H1 (cell line): ENCODE data around the gene TMEM82. TPM values are rescaled to one million over a fixed set of nuclear protein-coding genes. Genes with fewer than 3 reads are reported as not detected.

Experiments used
- CTCF ChIA-PET: fragments of 300-600 bp; sonication (Branson Sonifier 250); formaldehyde crosslinking; loops from one replicate; lab custom pipeline; 2021; ENCODE audit not compliant: partially characterized antibody; lab: Charles Lee
- POLR2A ChIA-PET: fragments of 300-600 bp; sonication (Branson Sonifier 250); formaldehyde crosslinking; loops from one replicate; lab custom pipeline; 2021; ENCODE audit warnings: inconsistent platforms; ENCODE audit not compliant: partially characterized antibody; lab: Charles Lee
- DNase-seq, 2 experiments: peaks; one replicate each; pipeline versions ENCODE4 v3.0.0 to v3.0.0-alpha.2; 2010 to 2022; ENCODE audit warnings: low spot score in 2 of 2, low read depth in 1 of 2, mixed read lengths in 1 of 2
- FAIRE-seq: peaks from 2 replicates; lab custom pipeline; 2011; peaks lifted over from hg19 to GRCh38; lab: Jason Lieb, UNC
- H2AFZ ChIP-seq: 2 replicates; pipeline ENCODE4 v1.8.1; 2012; ENCODE audit warnings: low read length, inconsistent platforms
- H2AK5ac ChIP-seq: 2 replicates; pipeline ENCODE4 v1.6.1; 2013; ENCODE audit warnings: low read depth, low read length
- H2BK120ac ChIP-seq: replicated peaks from 2 replicates; pipeline ENCODE3; 2013; ENCODE audit warnings: low read depth, low read length, inconsistent platforms
- H2BK12ac ChIP-seq: 2 replicates; pipeline ENCODE4 v1.6.1; 2013; ENCODE audit warnings: low read depth, low read length
- H2BK15ac ChIP-seq: 2 replicates; pipeline ENCODE4 v1.6.1; 2013; ENCODE audit warnings: low read length
- H2BK20ac ChIP-seq: 2 replicates; pipeline ENCODE4 v1.6.1; 2013; ENCODE audit warnings: low read length
- H2BK5ac ChIP-seq: 2 replicates; pipeline ENCODE4 v1.6.1; 2013; ENCODE audit warnings: low read depth, low read length
- H3K14ac ChIP-seq: 2 replicates; pipeline ENCODE4 v1.6.1; 2013; ENCODE audit warnings: inconsistent platforms; ENCODE audit not compliant: insufficient read length
- H3K18ac ChIP-seq: 2 replicates; pipeline ENCODE4 v1.6.1; 2013; ENCODE audit warnings: low read length; ENCODE audit errors: extremely low read depth
- H3K23ac ChIP-seq: 2 replicates; pipeline ENCODE4 v1.6.1; 2013; ENCODE audit warnings: inconsistent platforms; ENCODE audit not compliant: insufficient read length
- H3K23me2 ChIP-seq: 2 replicates; pipeline ENCODE4 v1.6.1; 2013; ENCODE audit warnings: low read depth, low read length
- H3K27ac ChIP-seq: 2 replicates; pipeline ENCODE4 v1.6.1; 2011; ENCODE audit warnings: low read depth, low read length, inconsistent platforms
- H3K27me3 ChIP-seq, 4 experiments: replicated peaks in 1 of 4; 1 replicate in 1 of 4; 2 replicates in 3 of 4; pipeline versions ENCODE4 v1.6.1 to v1.8.1; 2011 to 2013; ENCODE audit warnings: low read length in 3 of 4, mild to moderate bottlenecking in 3 of 4, inconsistent platforms in 2 of 4, mixed read lengths in 2 of 4, moderate library complexity in 1 of 4; ENCODE audit not compliant: control insufficient read depth in 3 of 4, insufficient read depth in 3 of 4; ENCODE audit errors: extremely low read depth in 1 of 4
- H3K36me3 ChIP-seq, 4 experiments: 2 replicates each; pipeline versions ENCODE4 v1.6.1 to v1.8.1; 2011 to 2013; ENCODE audit warnings: mild to moderate bottlenecking in 4 of 4, low read length in 3 of 4, moderate library complexity in 2 of 4, control low read depth in 1 of 4, inconsistent platforms in 1 of 4; ENCODE audit not compliant: insufficient read depth in 4 of 4, control insufficient read depth in 2 of 4
- H3K4ac ChIP-seq: replicated peaks from 2 replicates; pipeline ENCODE3; 2013; ENCODE audit warnings: low read length, low read depth, mixed read lengths, inconsistent platforms; ENCODE audit not compliant: insufficient read length
- H3K4me1 ChIP-seq, 4 experiments: replicated peaks in 1 of 4; 1 replicate in 1 of 4; 2 replicates in 3 of 4; pipeline versions ENCODE4 v1.6.1 to v1.8.1; 2011 to 2013; ENCODE audit warnings: low read length in 3 of 4, inconsistent platforms in 2 of 4, mixed read lengths in 1 of 4; ENCODE audit not compliant: insufficient read depth in 4 of 4, control insufficient read depth in 3 of 4
- H3K4me2 ChIP-seq, 2 experiments: 2 replicates each; pipeline versions ENCODE4 v1.6.1 to v1.8.1; 2011 to 2013; ENCODE audit warnings: low read depth in 2 of 2, low read length in 2 of 2, control low read depth in 1 of 2, inconsistent platforms in 1 of 2, mild to moderate bottlenecking in 1 of 2; ENCODE audit not compliant: insufficient read depth in 1 of 2
- H3K4me3 ChIP-seq, 4 experiments: fragments of 200-600, 300-600 bp in 1 of 4; sonication (generic), shearing (Covaris generic), sonication (Bioruptor Twin) in 1 of 4; 2 replicates each; pipeline versions ENCODE4 v1.5.1 to v1.8.1; 2011 to 2016; ENCODE audit warnings: low read length in 4 of 4, low read depth in 3 of 4, control low read depth in 2 of 4, inconsistent platforms in 2 of 4, mild to moderate bottlenecking in 2 of 4, mixed read lengths in 1 of 4, moderate library complexity in 1 of 4; ENCODE audit not compliant: insufficient read depth in 2 of 4; ENCODE audit errors: extremely low read depth in 1 of 4
- H3K56ac ChIP-seq: replicated peaks from 2 replicates; pipeline ENCODE3; 2013; ENCODE audit warnings: low read depth, mild to moderate bottlenecking, mixed read lengths, low read length, inconsistent platforms; ENCODE audit not compliant: insufficient read length
- H3K79me1 ChIP-seq: 2 replicates; pipeline ENCODE4 v1.6.1; 2013; ENCODE audit warnings: low read depth, low read length, control low read depth
- H3K79me2 ChIP-seq, 2 experiments: 2 replicates each; pipeline versions ENCODE4 v1.6.1 to v1.8.1; 2012 to 2013; ENCODE audit warnings: low read length in 2 of 2, mild to moderate bottlenecking in 2 of 2, inconsistent platforms in 1 of 2; ENCODE audit not compliant: insufficient read depth in 2 of 2, control insufficient read depth in 1 of 2
- H3K9ac ChIP-seq, 4 experiments: replicated peaks in 1 of 4; 1 replicate in 1 of 4; 2 replicates in 3 of 4; pipeline versions ENCODE4 v1.6.1 to v1.8.1; 2011 to 2013; ENCODE audit warnings: low read depth in 3 of 4, low read length in 3 of 4, control low read depth in 2 of 4, mild to moderate bottlenecking in 2 of 4, moderate library complexity in 2 of 4, inconsistent platforms in 1 of 4; ENCODE audit errors: extremely low read depth in 1 of 4
- H3K9me3 ChIP-seq, 2 experiments: 2 replicates each; pipeline versions ENCODE4 v1.6.1 to v1.8.1; 2012 to 2013; ENCODE audit warnings: mild to moderate bottlenecking in 2 of 2, moderate library complexity in 2 of 2, control low read depth in 1 of 2, inconsistent platforms in 1 of 2, low read depth in 1 of 2, low read length in 1 of 2, mixed read lengths in 1 of 2; ENCODE audit not compliant: insufficient read depth in 2 of 2
- H4K20me1 ChIP-seq, 2 experiments: replicated peaks in 1 of 2; 2 replicates each; pipeline versions ENCODE3 to v1.8.1; 2011 to 2013; ENCODE audit warnings: inconsistent platforms in 2 of 2, low read length in 2 of 2, mild to moderate bottlenecking in 1 of 2; ENCODE audit not compliant: insufficient read depth in 2 of 2, control insufficient read depth in 1 of 2
- H4K5ac ChIP-seq: 2 replicates; pipeline ENCODE4 v1.6.1; 2013; ENCODE audit warnings: low read length, low read depth, mixed read lengths, inconsistent platforms; ENCODE audit not compliant: insufficient read length
- H4K8ac ChIP-seq: 2 replicates; pipeline ENCODE4 v1.8.0; 2013; ENCODE audit warnings: mild to moderate bottlenecking, moderate library complexity, low read length, inconsistent platforms; ENCODE audit not compliant: insufficient read depth; ENCODE audit errors: extremely low read depth
- H4K91ac ChIP-seq: replicated peaks from 2 replicates; pipeline ENCODE3; 2013; ENCODE audit warnings: low read length, mixed read lengths, inconsistent platforms; ENCODE audit not compliant: insufficient read length
- BCL11A ChIP-seq, 2 experiments: IDR thresholded peaks; one replicate each; pipeline ENCODE4 v1.6.1; 2011; ENCODE audit warnings: low read depth in 2 of 2, low read length in 2 of 2, mild to moderate bottlenecking in 2 of 2
- CREB1 ChIP-seq: IDR thresholded peaks from 2 replicates; pipeline ENCODE4 v1.6.1; 2012; ENCODE audit warnings: inconsistent platforms
- EP300 ChIP-seq, 2 experiments: IDR thresholded peaks; 1 replicate in 1 of 2; 2 replicates in 1 of 2; pipeline ENCODE4 v1.6.1; 2011 to 2012; ENCODE audit warnings: low read depth in 2 of 2, low read length in 2 of 2, mild to moderate bottlenecking in 2 of 2, borderline replicate concordance in 1 of 2, inconsistent platforms in 1 of 2, moderate library complexity in 1 of 2
- GTF2F1 ChIP-seq: IDR thresholded peaks from 2 replicates; pipeline ENCODE4 v1.6.1; 2012; ENCODE audit warnings: low read depth, low read length, improper control_type of control experiment, borderline replicate concordance
- KDM1A ChIP-seq: fragments of 200-600, 300-600 bp; sonication (generic); IDR thresholded peaks from 2 replicates; pipeline ENCODE4 v1.7.1; 2016; ENCODE audit warnings: mild to moderate bottlenecking, low read length, borderline replicate concordance
- NANOG ChIP-seq: IDR thresholded peaks from 2 replicates; pipeline ENCODE4 v1.6.1; 2011; ENCODE audit warnings: low read length, low read depth, mild to moderate bottlenecking, inconsistent platforms; ENCODE audit not compliant: insufficient read depth, poor library complexity, severe bottlenecking
- POU5F1 ChIP-seq: IDR thresholded peaks from 2 replicates; pipeline ENCODE4 v1.6.1; 2011; ENCODE audit warnings: low read depth, mild to moderate bottlenecking, low read length, moderate library complexity
- RFX5 ChIP-seq: IDR thresholded peaks from 2 replicates; pipeline ENCODE4 v1.6.1; 2011; ENCODE audit warnings: low read depth, low read length, improper control_type of control experiment, borderline replicate concordance
- SIN3A ChIP-seq, 2 experiments: IDR thresholded peaks in 1 of 2; conservative IDR thresholded peaks in 1 of 2; 2 replicates each; pipeline ENCODE4 v1.6.1; 2011 to 2012; ENCODE audit warnings: low read length in 2 of 2, improper control_type of control experiment in 1 of 2, low read depth in 1 of 2, mild to moderate bottlenecking in 1 of 2
- SIX5 ChIP-seq: IDR thresholded peaks from 2 replicates; pipeline ENCODE4 v1.6.1; 2011; ENCODE audit warnings: mild to moderate bottlenecking, low read depth, low read length
- TCF12 ChIP-seq: IDR thresholded peaks from 2 replicates; pipeline ENCODE4 v1.6.1; 2011; ENCODE audit warnings: low read depth, mild to moderate bottlenecking, low read length
- WGBS, 2 experiments: shearing (Covaris generic) in 1 of 2; methylation state at CpG; one replicate each; pipeline versions ENCODE4 v1.1.6 to v1.1.7; 2013 to 2015; ENCODE audit warnings: low lambda C conversion rate in 2 of 2, mixed read lengths in 2 of 2, inconsistent platforms in 1 of 2, low coverage in 1 of 2, missing lambda C conversion rate in 1 of 2; ENCODE audit not compliant: insufficient replicate concordance in 2 of 2, insufficient coverage in 1 of 2, insufficient read length in 1 of 2; ENCODE audit errors: extremely low coverage in 1 of 2, missing lambda C conversion rate in 1 of 2; 5-methylcytosine and 5-hydroxymethylcytosine counted together
- polyA plus RNA-seq, 7 experiments: library from polyadenylated mRNA; depleted of rRNA in 3 of 7; stranded (reverse) in 5 of 7; unstranded in 2 of 7; fragments of >200 nt in 5 of 7; fragments of 200-250 nt in 2 of 7; gene quantifications; 1 replicate in 5 of 7; 2 replicates in 1 of 7; 4 replicates in 1 of 7; pipeline versions ENCODE4 v1.2.1 to v1.2.3, GENCODE V29; 2011 to 2013; ENCODE audit warnings: missing spikeins in 2 of 7, mixed read lengths in 2 of 7
- total RNA-seq: library from RNA; stranded (reverse); fragmentation: NEBNext Ultra II Directional; extraction: Animal tissue kit (Norgen Biotek cat#: 25700); gene quantifications from 2 replicates; pipeline ENCODE4 v1.2.1, GENCODE V29; 2021

The TMEM82 gene
- total and polyA plus RNA-seq, 2 of the 8 experiments (the other 6 are each of a cell fraction or from before 2014, with no cell fraction given), result 0.32 to 2.1 TPM

DNA sequence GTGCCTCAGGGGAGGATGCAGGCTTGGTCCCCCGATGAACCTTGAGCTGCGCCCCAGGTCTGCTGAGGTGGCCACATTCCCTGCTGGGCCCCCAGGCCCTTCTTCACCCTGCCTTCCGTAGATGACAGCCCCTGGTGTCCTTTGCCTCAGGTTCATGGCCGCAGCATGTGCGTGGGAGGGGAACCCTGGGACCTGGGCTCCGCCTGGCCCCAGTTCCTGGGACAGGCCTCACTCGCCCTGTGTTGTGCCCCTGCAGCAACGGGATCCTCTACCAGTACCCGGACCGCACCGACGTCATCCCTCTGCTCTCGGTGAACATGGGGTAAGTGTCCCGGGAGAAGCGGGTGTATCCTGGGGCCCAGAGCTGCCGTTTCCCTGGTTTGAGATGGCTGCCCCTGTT lies 11.4 kb upstream of the TMEM82 start:
- H2BK15ac ChIP-seq, result no peak overlapping the region
- no peaks in the 10 kb centered on the region for H3K79me2 ChIP-seq
- no peak overlapping the region for H2BK5ac ChIP-seq
- ChIA-PET POLR2A (interaction anchor here (0.8 kb wide), 1 partner anchor 32 kb away, joined by 3 read pairs; no protein-coding TSS in a partner anchor), CTCF (interaction anchor here (2.9 to 5.4 kb wide), 2 partner anchors 10 kb away, joined by 15 to 35 read pairs; partner anchors contain the start of gene TMEM82)
- H3K56ac ChIP-seq, result no peak overlapping the region
- H3K9me3 ChIP-seq, result no peaks in the 10 kb centered on the region
- no peak overlapping the region for H3K27ac ChIP-seq
- H3K23me2 ChIP-seq, result no peaks in the 10 kb centered on the region
- no peak overlapping the region for H4K5ac ChIP-seq
- H2BK12ac ChIP-seq, result no peak overlapping the region
- no peak overlapping the region for H2AFZ ChIP-seq
- no peaks in the 10 kb centered on the region for H3K27me3 ChIP-seq
- no peak overlapping the region for H4K8ac ChIP-seq
- DNase-seq, result no peak
- H3K79me1 ChIP-seq, result no peaks in the 10 kb centered on the region
- no peak overlapping the region for H3K4ac ChIP-seq
- H3K4me3 ChIP-seq, result no peak overlapping the region
- H4K91ac ChIP-seq, result no peak overlapping the region
- no peak overlapping the region for H2BK120ac ChIP-seq
- FAIRE-seq, result no peak
- peaks cover 7 to 28% (median 14%) of the 10 kb centered on the region in 4 experiments; a peak in 6 of 8 replicates for H3K36me3 ChIP-seq
- no peak overlapping the region for H3K23ac ChIP-seq
- no peak overlapping the region for H2AK5ac ChIP-seq
- no peak overlapping the region for H2BK20ac ChIP-seq
- no peak overlapping the region for H3K14ac ChIP-seq
- 96% methylated on average over 13 of the region's 16 CpGs; no CpG with 5 or more reads in 1 of the 2 experiments for WGBS, 2 experiments
- H3K4me2 ChIP-seq, result no peak overlapping the region
- peaks cover 2 to 7% of the 10 kb centered on the region in 2 experiments for H4K20me1 ChIP-seq
- H3K18ac ChIP-seq, result no peak overlapping the region
- peaks cover 0 to 4% (median 2%) of the 10 kb centered on the region in 4 experiments; a peak in 3 of 7 replicates for H3K4me1 ChIP-seq
- no peak overlapping the region for H3K9ac ChIP-seq
- TF ChIP-seq BCL11A (IDR thresholded peaks at IDR 0.05; ENCODE audit: low read depth in 2 of 2, low read length in 2 of 2) (no peak), GTF2F1 (no peak), EP300 (IDR thresholded peaks at IDR 0.05; ENCODE audit: borderline replicate concordance in 1 of 2, low read depth in 2 of 2, low read length in 2 of 2) (no peak), KDM1A (no peak), SIX5 (no peak), NANOG (no peak), SIN3A (conservative IDR thresholded peaks at IDR 0.05 in 1 of 2, IDR thresholded peaks at IDR 0.05 in 1 of 2; ENCODE audit: low read depth in 1 of 2, low read length in 2 of 2) (no peak), POU5F1 (no peak), RFX5 (no peak), CREB1 (no peak), TCF12 (no peak)
